Mucosa of stomach (tissue), 1 donor: ENCODE results near the gene FGF11.
"Not testable (repeated sequence)": the region's sequence is repeated elsewhere in the genome, so short reads cannot be mapped to it uniquely, and the experiment has no call there.

Source experiments
- H3K27me3 ChIP-seq: one replicate; pipeline ENCODE4 v1.7.0; 2013; ENCODE audit warnings: mild to moderate bottlenecking, low read length; ENCODE audit not compliant: control insufficient read depth, insufficient read depth
- H3K36me3 ChIP-seq: one replicate; pipeline ENCODE4 v1.7.0; 2013; ENCODE audit warnings: low read length; ENCODE audit not compliant: control insufficient read depth, insufficient read depth
- H3K4me1 ChIP-seq: one replicate; pipeline ENCODE4 v1.7.0; 2013; ENCODE audit warnings: mild to moderate bottlenecking, low read length; ENCODE audit not compliant: control insufficient read depth, insufficient read depth
- H3K4me3 ChIP-seq: one replicate; pipeline ENCODE4 v1.7.0; 2013; ENCODE audit warnings: low read length
- H3K9ac ChIP-seq: one replicate; pipeline ENCODE4 v1.7.0; 2013; ENCODE audit warnings: mild to moderate bottlenecking, low read length, moderate library complexity
- H3K9me3 ChIP-seq: one replicate; pipeline ENCODE4 v1.7.0; 2013; ENCODE audit warnings: mild to moderate bottlenecking, low read length, moderate library complexity; ENCODE audit not compliant: control insufficient read depth
- donor health status: Pancreatic carcinoma.

FGF11 gene

DNA sequence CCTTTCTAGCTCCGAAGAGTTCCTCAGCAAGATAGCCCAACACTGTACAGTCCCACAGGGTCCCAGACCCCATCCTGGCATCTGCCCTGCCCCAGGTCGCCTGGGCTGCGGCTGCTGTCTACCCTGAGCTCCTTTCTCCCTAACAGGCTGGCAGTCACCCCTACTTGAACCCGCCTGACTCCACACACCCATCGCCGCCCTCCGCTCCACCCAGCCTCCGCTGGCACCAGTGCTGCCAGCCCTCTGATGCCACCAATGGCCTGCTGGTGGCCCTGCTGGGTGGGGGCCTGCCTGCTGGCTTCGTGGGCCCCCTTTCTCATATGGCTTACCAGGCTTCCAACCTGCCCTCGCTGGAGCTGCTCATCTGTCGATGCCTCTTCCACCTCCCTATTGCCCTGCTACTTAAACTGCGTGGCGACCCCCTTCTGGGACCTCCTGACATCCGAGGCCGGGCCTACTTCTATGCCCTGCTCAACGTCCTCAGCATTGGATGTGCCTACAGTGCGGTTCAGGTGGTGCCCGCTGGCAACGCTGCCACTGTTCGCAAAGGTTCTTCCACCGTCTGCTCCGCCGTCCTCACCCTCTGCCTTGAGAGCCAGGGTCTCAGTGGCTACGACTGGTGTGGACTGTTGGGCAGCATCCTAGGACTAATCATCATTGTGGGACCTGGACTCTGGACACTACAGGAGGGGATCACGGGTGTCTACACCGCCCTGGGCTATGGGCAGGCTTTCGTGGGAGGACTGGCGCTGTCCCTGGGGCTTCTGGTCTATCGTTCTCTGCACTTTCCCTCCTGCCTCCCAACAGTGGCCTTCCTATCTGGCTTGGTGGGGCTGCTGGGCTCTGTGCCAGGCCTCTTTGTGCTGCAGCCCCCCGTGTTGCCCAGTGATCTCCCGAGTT is 42.8 kb downstream of the FGF11 start:
- H3K9me3 ChIP-seq, H3K36me3 ChIP-seq, H3K4me3 ChIP-seq, H3K27me3 ChIP-seq, H3K9ac ChIP-seq: not testable (repeated sequence)
- H3K4me1 ChIP-seq, result peaks cover 42% of the 10 kb centered on the region

DNA sequence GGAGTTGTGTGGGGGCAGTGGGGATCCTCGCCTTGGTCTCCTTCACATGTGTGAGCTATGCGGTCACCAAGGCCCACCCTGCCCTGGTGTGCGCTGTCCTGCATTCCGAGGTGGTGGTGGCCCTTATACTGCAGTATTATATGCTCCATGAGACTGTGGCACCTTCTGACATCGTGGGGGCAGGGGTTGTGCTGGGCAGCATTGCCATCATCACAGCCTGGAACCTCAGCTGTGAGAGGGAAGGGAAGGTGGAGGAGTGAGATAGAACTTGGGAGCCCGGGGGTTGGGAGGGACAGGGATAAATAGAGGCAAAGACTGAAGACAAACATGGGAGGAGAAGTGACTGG is 43.4 kb downstream of the FGF11 start:
- peak overlapping the region; percentile 99 for H3K9ac ChIP-seq
- H3K27me3 ChIP-seq, H3K36me3 ChIP-seq, H3K9me3 ChIP-seq: not testable (repeated sequence)
- peak overlapping the region; percentile 91 for H3K4me3 ChIP-seq
- peaks cover 42% of the 10 kb centered on the region for H3K4me1 ChIP-seq

DNA sequence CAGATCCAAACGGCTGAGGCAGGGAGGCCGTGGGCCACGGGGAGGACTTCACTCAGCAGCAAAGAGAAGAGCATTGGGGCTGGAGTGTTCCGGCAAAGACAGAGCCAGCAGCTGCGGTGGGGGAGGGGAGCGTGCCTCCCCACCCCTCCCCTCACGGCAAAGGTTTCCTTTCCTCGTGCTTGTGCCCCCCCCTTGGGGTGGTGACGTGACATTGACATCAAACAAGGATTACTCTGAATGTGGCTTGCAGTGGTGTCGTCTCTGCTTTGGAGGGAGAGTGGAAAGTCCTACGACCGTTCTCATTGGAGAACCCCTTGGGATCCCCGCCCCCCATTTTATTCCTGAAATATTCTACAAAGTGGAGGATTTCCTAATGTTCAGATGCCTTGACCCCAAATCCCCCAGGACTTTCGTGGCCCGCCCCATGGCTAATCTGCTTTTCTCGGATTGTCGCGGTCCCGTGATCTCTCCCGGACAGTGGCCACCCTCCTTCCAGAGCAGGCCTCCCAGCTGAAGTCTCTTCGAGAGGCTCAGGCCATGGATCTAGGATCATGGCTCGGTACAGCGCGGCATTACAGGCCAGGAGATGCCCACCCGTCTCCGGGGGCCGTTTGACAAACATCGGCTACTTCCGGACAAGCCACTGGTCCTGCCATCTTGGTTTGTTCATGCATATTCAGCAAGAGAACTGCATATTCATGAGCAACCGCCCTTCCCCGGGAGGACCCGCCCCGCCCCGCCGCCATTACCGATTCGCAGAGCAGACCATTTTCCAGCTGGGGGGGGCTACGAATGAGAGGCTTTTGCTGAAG is 44.1 kb downstream of the FGF11 start:
- Histone ChIP-seq H3K4me3 (peak overlapping the region; percentile 91), H3K36me3 (no peaks in the 10 kb centered on the region), H3K9me3 (no peaks in the 10 kb centered on the region), H3K27me3 (no peaks in the 10 kb centered on the region), H3K4me1 (peaks cover 37% of the 10 kb centered on the region), H3K9ac (peak overlapping the region; percentile 99)

DNA sequence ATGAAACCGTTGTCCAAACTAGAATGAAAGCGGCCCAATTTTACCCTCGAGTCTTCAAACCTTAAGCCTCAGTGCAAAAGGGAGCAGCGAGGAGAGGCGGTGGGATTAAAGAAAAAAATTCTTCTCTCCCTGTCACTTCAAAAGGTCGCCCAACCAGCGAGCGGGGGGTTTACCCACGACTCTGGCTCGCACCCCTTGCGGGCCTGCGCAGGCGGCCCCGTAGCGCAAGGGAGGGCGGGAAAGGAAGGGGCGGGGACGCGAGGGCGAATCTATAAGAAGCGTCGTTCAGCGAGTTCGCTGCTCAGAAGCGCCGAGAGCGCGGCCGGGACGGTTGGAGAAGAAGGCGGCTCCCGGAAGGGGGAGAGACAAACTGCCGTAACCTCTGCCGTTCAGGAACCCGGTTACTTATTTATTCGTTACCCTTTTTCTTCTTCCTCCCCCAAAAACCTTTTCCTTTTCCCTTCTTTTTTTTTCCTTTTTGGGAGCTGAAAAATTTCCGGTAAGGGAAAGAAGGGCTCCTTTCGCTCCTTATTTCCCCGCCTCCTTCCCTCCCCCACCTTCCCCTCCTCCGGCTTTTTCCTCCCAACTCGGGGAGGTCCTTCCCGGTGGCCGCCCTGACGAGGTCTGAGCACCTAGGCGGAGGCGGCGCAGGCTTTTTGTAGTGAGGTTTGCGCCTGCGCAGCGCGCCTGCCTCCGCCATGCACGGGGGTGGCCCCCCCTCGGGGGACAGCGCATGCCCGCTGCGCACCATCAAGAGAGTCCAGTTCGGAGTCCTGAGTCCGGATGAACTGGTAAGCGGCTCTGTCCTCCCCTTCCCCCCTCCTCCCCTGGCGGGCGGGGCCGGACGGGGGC is 45.0 kb downstream of the FGF11 start, which contains the start of gene POLR2A:
Gene POLR2A (plus strand): TSS at position 300 of the 852 bp plus-strand sequence.
- peaks cover 40% of the 10 kb centered on the region for H3K4me1 ChIP-seq
- H3K4me3 ChIP-seq, result peak within 1 kb of the TSS; percentile 91
- no peaks in the 10 kb centered on the region for H3K9me3 ChIP-seq
- no peaks in the 10 kb centered on the region for H3K27me3 ChIP-seq
- no peaks in the 10 kb centered on the region for H3K36me3 ChIP-seq
- H3K9ac ChIP-seq, result peak within 1 kb of the TSS; percentile 99

DNA sequence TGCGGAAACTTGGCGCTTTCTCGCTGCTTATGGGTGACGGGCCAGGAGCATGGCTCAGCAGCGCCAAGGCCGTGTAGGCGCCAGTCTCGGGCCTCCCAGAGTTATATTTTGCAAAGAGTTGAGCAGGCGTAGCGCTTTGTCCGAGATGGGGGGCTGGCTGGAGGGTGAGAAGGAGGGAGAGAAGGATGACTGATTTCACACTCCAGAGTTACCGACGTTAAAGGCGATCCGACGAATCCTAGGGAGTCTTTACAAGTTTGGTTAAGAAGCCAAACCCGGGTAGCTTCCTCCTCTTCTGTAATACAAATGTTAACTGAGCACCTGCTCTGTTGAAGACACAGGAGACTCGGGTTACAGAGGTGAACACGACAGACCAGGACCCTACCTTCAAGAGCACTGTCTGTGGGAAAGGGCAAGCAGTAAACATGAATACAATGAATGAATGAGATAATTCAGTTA is 45.6 kb downstream of the FGF11 start:
- Histone ChIP-seq H3K4me1 (peaks cover 37% of the 10 kb centered on the region), H3K9ac (peak overlapping the region; percentile 99), H3K27me3 (no peaks in the 10 kb centered on the region), H3K36me3 (no peaks in the 10 kb centered on the region), H3K9me3 (no peaks in the 10 kb centered on the region), H3K4me3 (peak overlapping the region; percentile 91)

DNA sequence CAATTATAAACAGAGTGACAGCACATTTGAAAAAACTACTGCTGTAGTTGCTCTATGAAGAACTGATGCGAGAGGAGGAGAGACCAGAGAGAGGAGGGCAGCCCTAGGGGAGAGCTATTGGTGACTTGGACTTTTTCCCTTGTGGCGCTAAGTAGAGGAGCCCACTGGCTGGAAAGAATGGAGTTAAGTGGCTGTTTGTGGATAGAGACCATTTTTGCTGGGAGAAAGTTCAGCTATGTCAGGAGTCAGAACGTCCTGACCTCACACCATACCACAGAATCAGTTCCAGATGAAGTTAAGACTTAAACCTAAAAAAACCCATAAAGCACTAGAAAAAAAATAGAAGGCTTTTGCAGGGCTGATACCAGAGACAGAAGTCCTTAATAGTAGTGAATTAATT is 46.9 kb downstream of the FGF11 start:
- Histone ChIP-seq H3K27me3 (no peaks in the 10 kb centered on the region), H3K9me3 (no peaks in the 10 kb centered on the region), H3K4me3 (no peak overlapping the region), H3K4me1 (peaks cover 35% of the 10 kb centered on the region), H3K9ac (peak overlapping the region; percentile 49), H3K36me3 (no peaks in the 10 kb centered on the region)

DNA sequence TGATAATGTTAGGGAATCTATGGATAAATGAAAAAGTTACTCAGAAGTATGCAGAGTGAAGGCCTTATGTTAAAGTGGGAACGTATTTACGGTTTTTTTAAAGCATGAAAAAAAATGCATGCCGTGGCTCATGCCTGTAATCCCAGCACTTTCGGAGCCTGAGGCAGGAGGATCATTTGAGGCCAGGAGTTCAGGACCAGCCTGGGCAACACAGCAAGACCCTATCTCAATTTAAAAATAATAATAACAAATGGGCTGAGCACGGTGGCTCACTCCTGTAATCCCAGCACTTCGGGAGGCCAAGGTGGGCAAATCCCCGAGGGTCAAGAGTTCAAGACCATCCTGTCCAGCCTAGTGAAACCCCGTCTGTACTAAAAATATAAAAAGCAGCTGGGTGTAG is 50.8 kb downstream of the FGF11 start:
- H3K27me3 ChIP-seq, result no peaks in the 10 kb centered on the region
- peaks cover 30% of the 10 kb centered on the region for H3K4me1 ChIP-seq
- H3K9me3 ChIP-seq, result no peaks in the 10 kb centered on the region
- no peak overlapping the region for H3K4me3 ChIP-seq
- no peaks in the 10 kb centered on the region for H3K36me3 ChIP-seq
- H3K9ac ChIP-seq, result no peak overlapping the region

DNA sequence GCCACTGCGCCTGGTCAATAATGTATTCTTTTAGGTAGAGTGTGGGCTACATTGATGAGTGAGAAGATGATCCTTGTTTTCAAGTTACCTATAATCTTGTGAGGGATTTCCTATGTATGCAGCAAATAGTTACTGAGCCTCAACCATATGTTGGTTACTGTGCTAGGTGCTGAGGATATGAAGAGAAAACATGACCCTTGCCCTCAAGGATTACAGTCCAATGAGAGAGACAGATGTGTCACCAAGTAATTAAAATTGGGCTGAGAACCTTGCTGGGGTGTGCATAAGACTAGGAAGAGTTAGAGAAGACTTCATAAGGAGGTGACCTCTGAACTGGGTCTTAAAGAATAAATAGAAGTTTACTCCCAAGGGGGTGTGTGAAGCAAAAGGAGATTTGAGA is 52.3 kb downstream of the FGF11 start:
- Histone ChIP-seq H3K9me3 (no peaks in the 10 kb centered on the region), H3K27me3 (no peaks in the 10 kb centered on the region), H3K4me1 (peaks cover 22% of the 10 kb centered on the region), H3K36me3 (no peaks in the 10 kb centered on the region), H3K9ac (no peak overlapping the region), H3K4me3 (no peak overlapping the region)

DNA sequence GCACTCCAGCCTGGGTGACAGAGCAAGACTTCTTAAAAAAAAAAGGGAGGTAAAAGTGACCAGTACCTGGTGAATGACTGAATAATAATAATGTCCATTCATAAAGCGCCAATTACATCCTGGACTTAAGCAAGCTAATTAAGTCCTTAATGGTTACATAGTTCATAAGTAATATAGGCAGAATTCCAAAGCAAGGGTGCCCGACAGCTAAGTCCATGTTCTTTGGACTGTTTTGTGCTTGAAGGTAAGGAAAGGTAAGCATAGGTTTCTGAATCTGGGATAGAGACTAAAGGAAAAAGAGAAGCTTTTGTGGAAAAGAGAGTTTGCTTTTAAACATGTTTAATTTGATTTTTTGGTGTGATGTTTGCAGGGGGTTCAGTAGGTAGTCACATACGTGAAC is 54.6 kb downstream of the FGF11 start:
- no peak overlapping the region for H3K4me3 ChIP-seq
- H3K36me3 ChIP-seq, result peaks cover 2% of the 10 kb centered on the region
- H3K9me3 ChIP-seq, result no peaks in the 10 kb centered on the region
- H3K9ac ChIP-seq, result no peak overlapping the region
- peaks cover 6% of the 10 kb centered on the region for H3K4me1 ChIP-seq
- H3K27me3 ChIP-seq, result no peaks in the 10 kb centered on the region
